K562 (cell line): ENCODE data around the gene SKIDA1. TPM values are rescaled to one million over a fixed set of nuclear protein-coding genes. Genes with fewer than 3 reads are reported as not detected.

ENCODE experiments used
- ATF7 ChIP-seq: fragments of 450-650 bp; IDR thresholded peaks from 2 replicates; pipeline ENCODE4 v1.7.1; 2014; ENCODE audit warnings: mild to moderate bottlenecking, moderate library complexity
- CEBPB ChIP-seq: fragments of 450-650 bp; IDR thresholded peaks from 2 replicates; pipeline ENCODE4 v1.6.1; 2016; ENCODE audit warnings: missing genetic modification characterization, missing compliant biosample characterization
- ERF ChIP-seq: fragments of 450-650 bp; formaldehyde crosslinking; IDR thresholded peaks from 2 replicates; pipeline ENCODE4 v1.4.0; 2020; ENCODE audit warnings: mild to moderate bottlenecking, mixed read lengths
- HMG20B ChIP-seq: fragments of 250-450 bp; sonication (Bioruptor Pico); IDR thresholded peaks from 2 replicates; pipeline ENCODE4 v1.5.0; 2021; ENCODE audit warnings: mild to moderate bottlenecking
- HOXB6 ChIP-seq: fragments of 250-450 bp; sonication (Bioruptor Pico); IDR thresholded peaks from 2 replicates; pipeline ENCODE4 v1.5.1; 2022; ENCODE audit warnings: mild to moderate bottlenecking, borderline replicate concordance
- NFE2 ChIP-seq: IDR thresholded peaks from 2 replicates; pipeline ENCODE4 v1.6.1; 2014; ENCODE audit warnings: antibody characterized with exemption, low read depth
- PCBP2 ChIP-seq: fragments of 200-400 bp; formaldehyde crosslinking; IDR thresholded peaks from 2 replicates; pipeline ENCODE4 v1.6.1; 2018; ENCODE audit warnings: low read length, low read depth, mild to moderate bottlenecking, moderate library complexity; ENCODE audit not compliant: poor library complexity, severe bottlenecking
- POLR2AphosphoS5 ChIP-seq: IDR thresholded peaks from 2 replicates; pipeline ENCODE4 v1.6.1; 2011; ENCODE audit warnings: mild to moderate bottlenecking, low read depth, low read length, moderate library complexity; ENCODE audit not compliant: control insufficient read depth, insufficient read depth
- RERE ChIP-seq: sonication (generic); formaldehyde crosslinking; IDR thresholded peaks from 2 replicates; pipeline ENCODE4 v1.8.0; 2023; ENCODE audit warnings: missing genetic modification reagents, mild to moderate bottlenecking, borderline replicate concordance
- RFX1 ChIP-seq: fragments of 450-650 bp; IDR thresholded peaks from 2 replicates; pipeline ENCODE4 v1.6.1; 2016; ENCODE audit warnings: mild to moderate bottlenecking, moderate library complexity
- SETDB1 ChIP-seq: IDR thresholded peaks from one replicate; pipeline ENCODE4 v1.6.1; 2012; ENCODE audit warnings: low read length, control low read depth, inconsistent platforms
- SMARCA5 ChIP-seq: fragments of 450-650 bp; IDR thresholded peaks from 2 replicates; pipeline ENCODE4 v1.6.1; 2016
- TAF15 ChIP-seq: fragments of 200-400 bp; formaldehyde crosslinking; IDR thresholded peaks from 2 replicates; pipeline ENCODE4 v1.6.1; 2017; ENCODE audit warnings: mild to moderate bottlenecking, low read depth, low read length, moderate library complexity
- THAP12 ChIP-seq: fragments of 250-450 bp; sonication (Bioruptor Pico); IDR thresholded peaks from 2 replicates; pipeline ENCODE4 v1.9.0; 2021; ENCODE audit warnings: mild to moderate bottlenecking, inconsistent platforms
- VEZF1 ChIP-seq: fragments of 200-800 bp; sonication (Bioruptor generic); IDR thresholded peaks from 2 replicates; pipeline ENCODE4 v1.6.1; 2017; ENCODE audit warnings: missing genetic modification characterization, missing compliant biosample characterization
- ZNF408 ChIP-seq: fragments of 250-450 bp; sonication (Bioruptor Pico); IDR thresholded peaks from 2 replicates; pipeline ENCODE4 v1.4.0; 2020; ENCODE audit warnings: low read depth, mild to moderate bottlenecking, moderate library complexity
- polyA plus RNA-seq, 8 experiments: library from polyadenylated mRNA; depleted of rRNA in 4 of 8; stranded (reverse) in 5 of 8; unstranded in 3 of 8; fragments of >200 nt; fragmentation: Nextera tagmentation in 2 of 8; fragmentation: Illumina TruSeq in 1 of 8; extraction: Ambion mirVana in 2 of 8; extraction: Trizol in 1 of 8; gene quantifications; 2 replicates each; pipeline versions ENCODE4 v1.2.1 to v1.2.3, GENCODE V29; 2011 to 2014; ENCODE audit warnings: inconsistent platforms in 1 of 8, missing spikeins in 1 of 8
- total RNA-seq, 7 experiments: library from RNA; depleted of rRNA in 6 of 7; stranded (reverse); fragments of >200 nt in 6 of 7; fragmentation: Illumina TruSeq in 2 of 7; extraction: Trizol in 2 of 7; gene quantifications; 2 replicates each; pipeline versions ENCODE4 v1.2.1 to v1.2.3, GENCODE V29; 2011 to 2021; ENCODE audit warnings: low replicate concordance in 1 of 7
- TF ChIP-seq, protein P1 (sequence below): fragments of 250-450 bp; sonication (Bioruptor Pico); IDR thresholded peaks from 2 replicates; pipeline ENCODE4 v1.8.0; 2021; ENCODE audit warnings: borderline replicate concordance, mild to moderate bottlenecking, moderate library complexity; ENCODE audit not compliant: poor library complexity, severe bottlenecking

Gene SKIDA1
- total and polyA plus RNA-seq, 9 of the 15 experiments (the other 6 are each of a cell fraction or from before 2014, with no cell fraction given) = 0.05 to 1.1 (median 0.42) TPM

GRCh38 chr10:21533467-21534279 is 8.2 kb upstream of the SKIDA1 start, which contains the start of gene MLLT10 (continued):
- TF ChIP-seq ATF7 (peak; percentile 73), VEZF1 (peak; percentile 97), RFX1 (no peak), SETDB1 (no peak), NFE2 (no peak), POLR2AphosphoS5 (peak; percentile 78; the same call in 1 of the 2 replicates), ERF (CRISPR knock-in tag) (no peak), HOXB6 (CRISPR knock-in tag) (no peak), RERE (CRISPR knock-in tag) (no peak), THAP12 (CRISPR knock-in tag) (peak; percentile 81; the same call in 1 of the 2 replicates), TAF15 (no peak), HMG20B (CRISPR knock-in tag) (no peak), ZNF408 (CRISPR knock-in tag) (no peak), SMARCA5 (0 out of 2 replicates have a peak, but pooled peaks have one; percentile 14), PCBP2 (no peak), CEBPB (tag) (no peak)
- TF ChIP-seq, protein P1, sequence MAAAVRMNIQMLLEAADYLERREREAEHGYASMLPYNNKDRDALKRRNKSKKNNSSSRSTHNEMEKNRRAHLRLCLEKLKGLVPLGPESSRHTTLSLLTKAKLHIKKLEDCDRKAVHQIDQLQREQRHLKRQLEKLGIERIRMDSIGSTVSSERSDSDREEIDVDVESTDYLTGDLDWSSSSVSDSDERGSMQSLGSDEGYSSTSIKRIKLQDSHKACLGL (CRISPR knock-in tag) = no peak
